Measurements from ENCODE around the gene GRB7.
"Not testable (repeated sequence)": the region's sequence is repeated elsewhere in the genome, so short reads cannot be mapped to it uniquely, and the experiment has no call there.

Gene GRB7

GRCh38 chr17:39756380-39757079, 18.8 kb downstream of the GRB7 start:
- H3K9me3 ChIP-seq (ENCODE audit: control insufficient read depth, low read depth, low read length), result no peaks in the 10 kb centered on the region
- no peaks in the 10 kb centered on the region for H3K36me3 ChIP-seq (ENCODE audit: control insufficient read depth, low read depth, low read length)
- H3K27ac ChIP-seq (ENCODE audit: low read length), result no peak overlapping the region
- peaks cover 15% of the 10 kb centered on the region for H3K4me1 ChIP-seq (ENCODE audit: control insufficient read depth, low read depth, low read length)
- peaks cover 10% of the 10 kb centered on the region for H3K27me3 ChIP-seq (ENCODE audit: control insufficient read depth, insufficient read depth, low read length)
- H3K4me3 ChIP-seq (ENCODE audit: low read length), result no peak overlapping the region
- no peak overlapping the region for H3K9ac ChIP-seq (ENCODE audit: low read length)

GRCh38 chr17:39757176-39757662, 19.5 kb downstream of the GRB7 start:
- H3K9ac ChIP-seq (ENCODE audit: low read length), result no peak overlapping the region
- no peak overlapping the region for H3K4me3 ChIP-seq (ENCODE audit: low read length)
- peaks cover 15% of the 10 kb centered on the region for H3K4me1 ChIP-seq (ENCODE audit: control insufficient read depth, low read depth, low read length)

DNA sequence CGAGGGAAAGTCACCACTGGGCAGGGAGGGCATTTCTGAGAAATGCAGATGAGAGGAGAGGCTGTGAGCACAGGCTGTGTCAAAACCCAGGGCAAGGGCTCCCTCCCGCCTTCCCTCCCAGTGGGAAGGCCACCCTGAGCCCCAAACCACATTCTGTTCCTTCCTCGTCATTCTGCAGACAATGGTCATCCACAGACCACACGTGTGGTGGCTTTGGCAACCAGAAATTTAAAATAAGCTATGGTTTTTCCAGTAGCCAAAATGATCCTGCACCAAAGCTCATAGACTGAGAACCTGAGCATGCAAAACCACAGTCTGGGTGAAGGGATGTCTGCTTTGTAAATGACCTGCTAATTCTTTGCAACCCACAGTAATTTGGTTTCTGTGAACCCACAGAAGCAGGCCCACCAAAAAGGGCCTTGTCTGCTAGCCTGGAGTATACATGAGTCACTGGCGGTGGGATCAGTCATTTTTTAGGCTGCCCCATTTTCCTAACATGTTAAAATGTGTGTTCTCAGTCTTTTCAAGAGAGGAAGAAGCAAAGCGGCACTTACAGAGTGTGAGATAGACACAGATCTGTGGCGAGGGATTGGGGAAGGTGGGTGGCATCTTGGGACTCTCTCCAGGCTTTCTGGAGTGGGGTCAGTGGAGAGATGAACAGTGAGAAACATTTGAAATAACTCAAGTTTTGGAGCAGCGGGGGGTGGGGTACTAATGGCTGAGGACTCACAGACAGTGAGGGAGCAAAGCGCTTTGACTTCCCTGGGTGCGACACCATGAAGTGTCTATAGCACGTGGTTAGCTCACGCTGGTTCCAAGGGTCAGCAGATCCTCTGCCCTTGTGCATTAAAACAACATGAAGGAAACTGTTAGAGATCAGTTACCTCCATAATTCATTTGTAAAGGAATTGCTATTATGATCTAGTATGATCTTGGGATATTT, 20.5 kb downstream of the GRB7 start:
- Histone ChIP-seq H3K4me3 (ENCODE audit: low read length) (no peak overlapping the region), H3K9ac (ENCODE audit: low read length) (no peak overlapping the region), H3K27me3 (ENCODE audit: control insufficient read depth, insufficient read depth, low read length) (peaks cover 5% of the 10 kb centered on the region), H3K9me3 (ENCODE audit: control insufficient read depth, low read depth, low read length) (no peaks in the 10 kb centered on the region), H3K4me1 (ENCODE audit: control insufficient read depth, low read depth, low read length) (peaks cover 13% of the 10 kb centered on the region), H3K36me3 (ENCODE audit: control insufficient read depth, low read depth, low read length) (no peaks in the 10 kb centered on the region), H3K27ac (ENCODE audit: low read length) (no peak overlapping the region)

More at GRCh38 chr17:39757176-39757662, 19.5 kb downstream of the GRB7 start:
- H3K27ac ChIP-seq (ENCODE audit: low read length), result no peak overlapping the region
- no peaks in the 10 kb centered on the region for H3K9me3 ChIP-seq (ENCODE audit: control insufficient read depth, low read depth, low read length)
- peaks cover 10% of the 10 kb centered on the region for H3K27me3 ChIP-seq (ENCODE audit: control insufficient read depth, insufficient read depth, low read length)
- H3K36me3 ChIP-seq (ENCODE audit: control insufficient read depth, low read depth, low read length), result no peaks in the 10 kb centered on the region

GRCh38 chr17:39759204-39759603, 21.5 kb downstream of the GRB7 start:
- H3K36me3 ChIP-seq (ENCODE audit: control insufficient read depth, low read depth, low read length), result no peaks in the 10 kb centered on the region

DNA sequence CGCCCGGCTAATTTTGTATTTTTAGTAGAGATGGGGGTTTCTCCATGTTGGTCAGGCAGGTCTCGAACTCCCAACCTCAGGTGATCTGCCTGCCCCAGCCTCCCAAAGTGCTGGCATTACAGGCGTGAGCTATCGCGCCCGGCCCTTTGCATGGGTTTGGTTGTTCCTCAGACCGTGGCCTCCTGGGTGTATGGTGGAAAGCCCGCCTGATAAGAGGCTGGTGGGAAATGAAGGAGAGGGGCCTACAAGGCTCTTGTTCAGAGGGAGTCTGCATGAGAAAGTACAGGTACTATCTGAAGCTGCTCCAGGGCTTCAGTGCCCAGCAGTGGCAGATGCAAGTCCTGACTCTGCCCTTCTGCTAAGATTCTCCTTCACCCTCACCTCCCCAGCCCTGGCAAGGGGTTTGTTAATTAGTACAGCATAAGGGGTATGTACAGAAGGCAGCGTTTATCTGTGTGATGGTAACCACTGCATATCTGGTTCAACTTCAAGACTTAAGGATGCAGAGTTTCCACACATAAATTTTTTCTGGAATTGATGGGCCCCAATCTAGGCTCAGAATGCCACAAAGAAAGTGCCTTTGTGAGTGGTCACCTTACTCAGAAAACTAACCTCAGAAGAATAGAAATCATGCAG, 24.2 kb downstream of the GRB7 start:
- H3K9me3 ChIP-seq (ENCODE audit: control insufficient read depth, low read depth, low read length), result no peaks in the 10 kb centered on the region
- no peak overlapping the region for H3K4me3 ChIP-seq (ENCODE audit: low read length)
- no peaks in the 10 kb centered on the region for H3K4me1 ChIP-seq (ENCODE audit: control insufficient read depth, low read depth, low read length)
- no peaks in the 10 kb centered on the region for H3K36me3 ChIP-seq (ENCODE audit: control insufficient read depth, low read depth, low read length)
- no peak overlapping the region for H3K9ac ChIP-seq (ENCODE audit: low read length)
- H3K27ac ChIP-seq (ENCODE audit: low read length), result no peak overlapping the region
- H3K27me3 ChIP-seq (ENCODE audit: control insufficient read depth, insufficient read depth, low read length), result no peaks in the 10 kb centered on the region

More at GRCh38 chr17:39759204-39759603, 21.5 kb downstream of the GRB7 start:
- H3K9ac ChIP-seq (ENCODE audit: low read length), result no peak overlapping the region
- peaks cover 12% of the 10 kb centered on the region for H3K4me1 ChIP-seq (ENCODE audit: control insufficient read depth, low read depth, low read length)
- no peak overlapping the region for H3K27ac ChIP-seq (ENCODE audit: low read length)
- no peaks in the 10 kb centered on the region for H3K9me3 ChIP-seq (ENCODE audit: control insufficient read depth, low read depth, low read length)
- H3K27me3 ChIP-seq (ENCODE audit: control insufficient read depth, insufficient read depth, low read length), result no peaks in the 10 kb centered on the region
- H3K4me3 ChIP-seq (ENCODE audit: low read length), result no peak overlapping the region

DNA sequence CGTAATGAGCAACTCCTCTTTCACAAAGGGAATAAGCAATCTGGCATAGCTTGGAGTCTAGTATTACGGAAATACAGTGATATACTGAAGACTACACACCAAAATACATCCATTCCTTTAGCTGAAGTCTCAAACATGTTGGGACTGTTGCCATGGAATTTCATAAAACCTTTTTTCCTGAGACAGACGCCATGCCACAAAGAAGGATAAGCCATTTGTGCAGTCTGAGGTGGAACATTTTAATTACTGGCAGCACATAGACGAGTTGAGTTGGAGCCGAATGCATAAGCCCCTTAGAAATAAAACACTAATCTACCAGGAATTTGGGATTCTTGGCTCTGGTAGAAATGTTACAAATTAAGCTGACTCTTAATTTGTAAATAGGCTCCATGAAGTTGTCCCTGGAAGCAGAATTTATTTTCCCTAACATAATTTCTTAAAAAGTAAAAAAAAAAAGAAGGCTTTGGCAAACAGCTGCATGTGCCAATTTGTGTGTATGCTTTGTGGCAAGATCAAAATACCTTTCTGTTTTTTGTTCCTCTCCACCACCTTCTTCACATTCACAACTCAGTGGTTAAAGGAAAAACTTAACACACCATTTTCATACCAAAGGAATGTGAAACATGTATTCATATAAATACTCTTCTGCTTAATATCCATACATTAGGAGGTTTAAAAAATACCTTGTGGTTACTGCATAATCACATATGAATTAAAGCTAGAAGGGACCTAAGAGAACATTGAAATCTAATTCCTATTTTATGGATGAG, 25.5 kb downstream of the GRB7 start:
- H3K9ac ChIP-seq (ENCODE audit: low read length), result no peak overlapping the region
- H3K27ac ChIP-seq (ENCODE audit: low read length), result no peak overlapping the region
- H3K4me1 ChIP-seq (ENCODE audit: control insufficient read depth, low read depth, low read length), result no peaks in the 10 kb centered on the region
- H3K36me3 ChIP-seq (ENCODE audit: control insufficient read depth, low read depth, low read length), result no peaks in the 10 kb centered on the region
- no peak overlapping the region for H3K4me3 ChIP-seq (ENCODE audit: low read length)
- H3K27me3 ChIP-seq (ENCODE audit: control insufficient read depth, insufficient read depth, low read length), result no peaks in the 10 kb centered on the region
- H3K9me3 ChIP-seq (ENCODE audit: control insufficient read depth, low read depth, low read length), result no peaks in the 10 kb centered on the region

DNA sequence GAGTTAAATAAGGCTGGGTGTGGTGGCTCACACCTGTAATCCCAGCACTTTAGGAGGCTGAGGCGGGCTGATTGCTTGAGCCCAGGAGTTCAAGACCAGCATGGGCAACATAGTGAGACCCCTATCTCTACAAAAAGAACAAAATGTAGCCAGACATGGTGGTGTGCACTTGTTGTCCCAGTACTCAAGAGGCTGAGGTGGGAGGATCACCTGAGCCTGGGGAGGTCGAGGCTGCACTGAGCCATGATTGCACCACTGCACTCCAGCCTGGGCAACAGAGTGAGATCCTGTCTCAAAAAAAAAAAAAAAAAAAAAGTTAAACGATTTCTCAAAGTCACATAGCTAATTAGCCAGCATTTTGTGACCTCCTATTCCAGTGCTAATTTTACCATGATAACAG, 26.4 kb downstream of the GRB7 start:
- not testable (repeated sequence) for H3K9ac ChIP-seq (ENCODE audit: low read length); H3K36me3 ChIP-seq (ENCODE audit: control insufficient read depth, low read depth, low read length); H3K4me1 ChIP-seq (ENCODE audit: control insufficient read depth, low read depth, low read length); H3K9me3 ChIP-seq (ENCODE audit: control insufficient read depth, low read depth, low read length); H3K27me3 ChIP-seq (ENCODE audit: control insufficient read depth, insufficient read depth, low read length); H3K27ac ChIP-seq (ENCODE audit: low read length); H3K4me3 ChIP-seq (ENCODE audit: low read length)

DNA sequence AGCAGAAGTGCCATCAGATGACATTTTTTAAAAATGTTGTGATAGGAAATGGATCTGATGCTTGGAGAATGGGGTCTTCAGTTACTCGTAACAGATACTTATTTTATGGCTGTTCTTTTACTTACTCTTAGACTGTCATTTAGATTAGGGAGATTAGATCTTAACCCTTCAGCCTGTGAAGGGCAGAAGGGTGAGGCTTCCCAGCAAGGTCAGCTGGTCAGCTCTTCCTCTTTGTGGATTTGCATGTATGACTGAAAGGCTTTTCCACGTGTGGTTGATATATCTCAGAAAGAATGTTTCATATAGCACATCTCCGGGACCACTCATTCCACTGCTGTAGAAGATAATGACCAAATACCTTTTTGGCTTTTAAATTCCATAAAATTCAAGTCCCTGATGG, 27.4 kb downstream of the GRB7 start:
- H3K27me3 ChIP-seq (ENCODE audit: control insufficient read depth, insufficient read depth, low read length), result no peaks in the 10 kb centered on the region
- no peaks in the 10 kb centered on the region for H3K4me1 ChIP-seq (ENCODE audit: control insufficient read depth, low read depth, low read length)
- no peaks in the 10 kb centered on the region for H3K9me3 ChIP-seq (ENCODE audit: control insufficient read depth, low read depth, low read length)
- no peak overlapping the region for H3K9ac ChIP-seq (ENCODE audit: low read length)
- no peak overlapping the region for H3K4me3 ChIP-seq (ENCODE audit: low read length)
- no peaks in the 10 kb centered on the region for H3K36me3 ChIP-seq (ENCODE audit: control insufficient read depth, low read depth, low read length)
- no peak overlapping the region for H3K27ac ChIP-seq (ENCODE audit: low read length)

GRCh38 chr17:39765766-39766165, 28.0 kb downstream of the GRB7 start:
- H3K9ac ChIP-seq (ENCODE audit: low read length), result no peak overlapping the region
- H3K27ac ChIP-seq (ENCODE audit: low read length), result no peak overlapping the region
- H3K4me1 ChIP-seq (ENCODE audit: control insufficient read depth, low read depth, low read length), result no peaks in the 10 kb centered on the region
- H3K9me3 ChIP-seq (ENCODE audit: control insufficient read depth, low read depth, low read length), result no peaks in the 10 kb centered on the region
- no peak overlapping the region for H3K4me3 ChIP-seq (ENCODE audit: low read length)
- H3K36me3 ChIP-seq (ENCODE audit: control insufficient read depth, low read depth, low read length), result no peaks in the 10 kb centered on the region
- no peaks in the 10 kb centered on the region for H3K27me3 ChIP-seq (ENCODE audit: control insufficient read depth, insufficient read depth, low read length)

DNA sequence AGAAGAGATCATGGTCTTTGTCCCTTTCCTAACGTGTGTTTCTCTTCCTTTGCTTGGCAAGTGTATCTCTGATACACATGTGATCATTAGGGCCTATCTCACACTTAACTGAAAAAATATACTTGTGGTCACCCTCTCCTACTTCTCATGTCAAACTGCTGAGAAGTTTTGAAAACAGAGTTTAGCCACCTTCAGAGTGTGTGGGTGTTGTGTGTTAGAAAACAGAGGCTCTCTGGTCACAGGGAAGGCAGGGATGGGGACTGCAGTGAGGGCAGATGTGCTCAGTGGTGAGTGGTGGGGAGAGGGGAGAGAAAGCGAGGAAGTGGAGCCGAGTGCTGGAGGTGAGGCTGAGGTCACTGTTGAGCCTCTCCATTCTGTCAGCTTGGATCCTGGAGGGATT, 29.4 kb downstream of the GRB7 start:
- Histone ChIP-seq H3K9me3 (ENCODE audit: control insufficient read depth, low read depth, low read length) (no peaks in the 10 kb centered on the region), H3K4me1 (ENCODE audit: control insufficient read depth, low read depth, low read length) (no peaks in the 10 kb centered on the region), H3K9ac (ENCODE audit: low read length) (no peak overlapping the region), H3K27ac (ENCODE audit: low read length) (no peak overlapping the region), H3K27me3 (ENCODE audit: control insufficient read depth, insufficient read depth, low read length) (no peaks in the 10 kb centered on the region), H3K4me3 (ENCODE audit: low read length) (no peak overlapping the region), H3K36me3 (ENCODE audit: control insufficient read depth, low read depth, low read length) (no peaks in the 10 kb centered on the region)
